Measurements from ENCODE around the gene INPP4A.

DNA sequence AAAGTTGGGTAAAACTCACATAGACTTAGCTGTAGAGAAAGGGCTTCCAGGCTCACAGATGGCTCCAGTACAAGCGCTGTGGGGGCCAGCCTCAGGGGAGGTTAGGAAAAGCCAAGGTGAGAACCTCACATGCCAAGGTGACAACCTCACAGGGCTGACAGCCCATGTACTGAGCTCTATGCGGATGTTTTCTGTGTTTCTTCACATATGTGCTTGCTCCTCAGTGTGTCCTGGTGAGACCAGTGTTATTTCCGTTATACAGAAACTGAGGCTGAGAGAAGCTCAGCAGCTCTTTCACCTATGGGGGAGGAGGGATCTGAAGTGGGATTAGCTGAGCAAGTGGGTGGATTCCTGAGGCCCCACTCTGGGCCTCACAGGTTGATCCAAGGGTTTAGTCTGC, 67.3 kb downstream of the INPP4A start:
- TF ChIP-seq, protein P1, sequence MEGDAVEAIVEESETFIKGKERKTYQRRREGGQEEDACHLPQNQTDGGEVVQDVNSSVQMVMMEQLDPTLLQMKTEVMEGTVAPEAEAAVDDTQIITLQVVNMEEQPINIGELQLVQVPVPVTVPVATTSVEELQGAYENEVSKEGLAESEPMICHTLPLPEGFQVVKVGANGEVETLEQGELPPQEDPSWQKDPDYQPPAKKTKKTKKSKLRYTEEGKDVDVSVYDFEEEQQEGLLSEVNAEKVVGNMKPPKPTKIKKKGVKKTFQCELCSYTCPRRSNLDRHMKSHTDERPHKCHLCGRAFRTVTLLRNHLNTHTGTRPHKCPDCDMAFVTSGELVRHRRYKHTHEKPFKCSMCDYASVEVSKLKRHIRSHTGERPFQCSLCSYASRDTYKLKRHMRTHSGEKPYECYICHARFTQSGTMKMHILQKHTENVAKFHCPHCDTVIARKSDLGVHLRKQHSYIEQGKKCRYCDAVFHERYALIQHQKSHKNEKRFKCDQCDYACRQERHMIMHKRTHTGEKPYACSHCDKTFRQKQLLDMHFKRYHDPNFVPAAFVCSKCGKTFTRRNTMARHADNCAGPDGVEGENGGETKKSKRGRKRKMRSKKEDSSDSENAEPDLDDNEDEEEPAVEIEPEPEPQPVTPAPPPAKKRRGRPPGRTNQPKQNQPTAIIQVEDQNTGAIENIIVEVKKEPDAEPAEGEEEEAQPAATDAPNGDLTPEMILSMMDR (IDR thresholded peaks at IDR 0.05) = no peak
- no peak for TF ChIP-seq FOXJ3 (CRISPR knock-in tag; IDR thresholded peaks at IDR 0.05)

All from SK-N-SH (cell line).